DND-41 (cell line): Measurements from ENCODE around the gene LANCL3.
"Not testable (repeated sequence)": the region's sequence is repeated elsewhere in the genome, so short reads cannot be mapped to it uniquely, and the experiment has no call there.

Experiments used
- ATAC-seq: fragments of 200-7000 bp; cut with Tn5 transposase; 3 replicates; pipeline ENCODE4 v1.9.1; 2021; ENCODE audit warnings: low read depth; ENCODE audit not compliant: insufficient read depth
- DNase-seq: peaks from one replicate; pipeline ENCODE4 v3.0.0-alpha.2; 2020
- H2AFZ ChIP-seq: 2 replicates; pipeline ENCODE4 v1.6.0; 2012; ENCODE audit warnings: low read depth, low read length
- H3K27ac ChIP-seq: 2 replicates; pipeline ENCODE4 v1.5.1; 2012; ENCODE audit warnings: low read length, inconsistent platforms
- H3K27me3 ChIP-seq: fragments of 200-600 bp; sonication (generic); 2 replicates; pipeline ENCODE4 v1.6.0; 2012; ENCODE audit warnings: low read length, mild to moderate bottlenecking, inconsistent platforms; ENCODE audit not compliant: insufficient read depth, poor library complexity
- H3K36me3 ChIP-seq: 2 replicates; pipeline ENCODE4 v1.5.1; 2012; ENCODE audit warnings: low read length, inconsistent platforms; ENCODE audit not compliant: insufficient read depth
- H3K4me1 ChIP-seq: 2 replicates; pipeline ENCODE4 v1.5.1; 2012; ENCODE audit warnings: mild to moderate bottlenecking, low read length; ENCODE audit not compliant: insufficient read depth
- H3K4me2 ChIP-seq: 2 replicates; pipeline ENCODE4 v1.6.0; 2012; ENCODE audit warnings: mild to moderate bottlenecking, moderate library complexity, low read length, inconsistent platforms; ENCODE audit not compliant: insufficient read depth
- H3K4me3 ChIP-seq, 2 experiments: fragments of 200-600 bp in 1 of 2; shearing (Covaris generic) in 1 of 2; 2 replicates each; pipeline ENCODE4 v1.5.1; 2012 to 2016; ENCODE audit warnings: inconsistent platforms in 2 of 2, low read length in 2 of 2, mild to moderate bottlenecking in 2 of 2, low read depth in 1 of 2, moderate library complexity in 1 of 2
- H3K79me2 ChIP-seq: 2 replicates; pipeline ENCODE4 v1.6.0; 2012; ENCODE audit warnings: low read length, inconsistent platforms; ENCODE audit not compliant: insufficient read depth
- H3K9ac ChIP-seq: 2 replicates; pipeline ENCODE4 v1.6.0; 2012; ENCODE audit warnings: low read depth, mild to moderate bottlenecking, inconsistent platforms, low read length, moderate library complexity
- H3K9me3 ChIP-seq: 2 replicates; pipeline ENCODE4 v1.5.1; 2012; ENCODE audit warnings: low read length, moderate library complexity, mild to moderate bottlenecking, inconsistent platforms; ENCODE audit not compliant: insufficient read depth, severe bottlenecking
- H4K20me1 ChIP-seq: 2 replicates; pipeline ENCODE4 v1.6.0; 2012; ENCODE audit warnings: low read length; ENCODE audit not compliant: insufficient read depth
- CTCF ChIP-seq: IDR thresholded peaks from 2 replicates; pipeline ENCODE4 v1.5.1; 2012; ENCODE audit warnings: borderline replicate concordance, low read length, moderate library complexity, mild to moderate bottlenecking; ENCODE audit not compliant: poor library complexity, severe bottlenecking; ENCODE audit errors: extremely low read depth
- EZH2 ChIP-seq: IDR thresholded peaks from 3 replicates; pipeline ENCODE4 v1.6.1; 2012; ENCODE audit warnings: borderline replicate concordance, low read depth, mild to moderate bottlenecking, moderate library complexity, low read length, inconsistent platforms; ENCODE audit not compliant: severe bottlenecking

LANCL3 gene

DNA sequence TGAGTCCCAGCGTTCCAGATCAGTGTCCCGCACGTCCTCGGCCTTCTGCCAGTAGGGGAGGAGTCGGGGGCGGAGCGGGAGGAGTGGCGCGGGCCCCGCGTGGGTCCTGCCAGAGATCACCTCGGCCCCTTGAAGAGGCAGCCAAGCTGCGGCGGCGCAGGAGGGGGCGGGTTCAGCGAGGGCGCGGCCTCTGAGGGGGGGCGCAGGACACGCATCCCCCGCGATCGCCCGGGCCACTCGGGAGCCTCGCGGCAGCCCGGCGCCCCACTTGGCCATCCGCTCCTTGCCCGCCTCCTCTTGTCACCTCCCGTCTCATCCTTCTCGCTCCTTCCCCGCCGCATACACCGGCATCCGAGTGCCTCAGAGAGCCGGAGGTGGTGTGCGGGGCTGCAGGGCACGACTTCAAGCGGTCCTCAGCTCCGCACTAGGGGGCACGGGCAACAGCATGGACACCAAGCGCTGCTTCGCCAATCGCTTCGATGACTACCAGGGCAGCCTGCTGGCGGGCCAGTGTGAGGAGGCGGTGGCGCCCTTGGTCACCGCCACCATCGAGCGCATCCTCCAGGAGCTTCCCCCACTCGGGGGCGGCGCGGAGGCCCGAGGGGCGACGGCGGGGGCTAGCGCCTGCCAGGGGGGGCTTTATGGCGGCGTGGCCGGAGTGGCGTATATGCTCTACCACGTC lies at the start of gene LANCL3:
Gene LANCL3 (plus strand): TSS at position 236 of the 682 bp plus-strand sequence. CDS start 210 bp downstream, at position 446.
- not testable (repeated sequence) for H3K36me3 ChIP-seq, H3K4me1 ChIP-seq, H3K79me2 ChIP-seq, H3K27me3 ChIP-seq, DNase-seq, H3K27ac ChIP-seq, H3K9me3 ChIP-seq, H3K4me2 ChIP-seq, H2AFZ ChIP-seq, H3K4me3 ChIP-seq, ATAC-seq, H4K20me1 ChIP-seq, H3K9ac ChIP-seq

DNA sequence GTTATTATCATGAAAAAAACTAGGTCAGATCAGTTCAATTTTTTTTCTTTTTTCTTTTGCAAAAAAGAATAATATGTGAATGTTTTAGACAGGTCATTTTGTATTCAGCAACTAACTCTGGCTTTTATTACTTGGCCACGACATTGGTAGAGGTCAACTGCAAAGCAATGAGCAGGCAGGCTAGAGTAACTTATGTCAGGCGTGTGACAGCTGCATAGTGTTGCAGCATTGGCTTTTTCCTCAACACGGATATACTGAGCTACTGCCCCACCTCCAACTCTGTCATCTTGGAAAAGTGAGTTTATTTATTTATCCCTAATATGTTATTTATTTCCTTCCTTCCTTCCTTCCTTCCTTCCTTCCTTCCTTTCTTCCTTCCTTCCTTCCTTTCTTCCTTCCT lies 47.8 kb upstream of the LANCL3 start:
- H3K27me3 ChIP-seq, H3K9me3 ChIP-seq, H3K9ac ChIP-seq, H3K4me2 ChIP-seq, H4K20me1 ChIP-seq, DNase-seq, H3K27ac ChIP-seq, H3K79me2 ChIP-seq, H3K36me3 ChIP-seq, ATAC-seq, H2AFZ ChIP-seq, H3K4me3 ChIP-seq, H3K4me1 ChIP-seq: not testable (repeated sequence)

- ATAC-seq (no peak), DNase-seq (no peak)
- no peak overlapping the region for H2AFZ ChIP-seq
- H3K9ac ChIP-seq, result no peak overlapping the region
- no peaks in the 10 kb centered on the region for H3K36me3 ChIP-seq
- H3K4me3 ChIP-seq, result no peak overlapping the region
- no peaks in the 10 kb centered on the region for H3K27me3 ChIP-seq
- no peak overlapping the region for H3K4me2 ChIP-seq
- no peak overlapping the region for H3K27ac ChIP-seq
- H3K9me3 ChIP-seq, result no peaks in the 10 kb centered on the region
- no peaks in the 10 kb centered on the region for H3K79me2 ChIP-seq
- H3K4me1 ChIP-seq, result no peaks in the 10 kb centered on the region
- no peak for TF ChIP-seq CTCF
- no peak for TF ChIP-seq EZH2
- no peaks in the 10 kb centered on the region for H4K20me1 ChIP-seq
These were observed 29.5 kb upstream of the LANCL3 start for GRCh38 chrX:37541991-37542390.

DNA sequence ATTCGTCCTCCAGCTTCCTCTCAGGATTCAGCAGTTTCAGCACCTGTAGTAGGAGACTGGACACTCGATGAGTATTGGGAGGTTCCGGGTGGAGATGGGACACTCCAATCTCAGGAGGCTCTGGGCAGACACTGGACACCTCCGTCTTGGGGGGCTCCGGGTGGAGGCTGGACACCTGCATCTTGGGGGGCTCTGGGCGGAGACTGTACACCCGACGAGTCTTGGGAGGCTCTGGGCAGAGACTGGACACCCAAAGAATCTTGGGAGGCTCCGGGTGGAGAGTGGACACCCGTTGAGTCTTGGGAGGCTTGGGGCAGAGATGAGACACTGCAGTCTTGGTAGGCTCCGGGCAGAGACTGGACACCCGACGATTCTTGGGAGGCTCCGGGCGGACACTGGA lies 28.7 kb upstream of the LANCL3 start:
- no peak overlapping the region for H3K9ac ChIP-seq
- H2AFZ ChIP-seq, result no peak overlapping the region
- no peak overlapping the region for H3K27ac ChIP-seq
- H3K4me3 ChIP-seq, result no peak overlapping the region
- ATAC-seq, result no peak
- no peaks in the 10 kb centered on the region for H3K27me3 ChIP-seq
- no peaks in the 10 kb centered on the region for H4K20me1 ChIP-seq
- TF ChIP-seq CTCF, result no peak
- TF ChIP-seq EZH2, result no peak
- no peaks in the 10 kb centered on the region for H3K4me1 ChIP-seq
- no peaks in the 10 kb centered on the region for H3K36me3 ChIP-seq
- no peaks in the 10 kb centered on the region for H3K79me2 ChIP-seq
- H3K4me2 ChIP-seq, result no peak overlapping the region
- no peak for DNase-seq
- H3K9me3 ChIP-seq, result no peaks in the 10 kb centered on the region
